ENCODE results near the gene RETREG3. TPM values are rescaled to one million over a fixed set of nuclear protein-coding genes. Genes with fewer than 3 reads are reported as not detected.

The RETREG3 gene
- total RNA-seq, 3 donors from 2014 or later: 27.2 to 37.9 (median 30.0) TPM

GRCh38 chr17:42591411-42591810, 17.8 kb downstream of the RETREG3 start:
- H3K4me3 Mint-ChIP-seq: no peak overlapping the region
- peaks cover 5% of the 10 kb centered on the region for H3K4me1 Mint-ChIP-seq (ENCODE audit: low read depth)
- no peaks in the 10 kb centered on the region for H3K27me3 Mint-ChIP-seq (ENCODE audit: low read depth)
- DNase-seq (no peak), ATAC-seq (no peak)
- H3K9me3 Mint-ChIP-seq: no peaks in the 10 kb centered on the region
- H3K36me3 Mint-ChIP-seq (ENCODE audit: insufficient read depth): peaks cover 21% of the 10 kb centered on the region

- Mint-ChIP-seq H3K36me3 (ENCODE audit: insufficient read depth) (peaks cover 20% of the 10 kb centered on the region), H3K9me3 (no peaks in the 10 kb centered on the region), H3K4me3 (no peak overlapping the region), H3K4me1 (ENCODE audit: low read depth) (peaks cover 3% of the 10 kb centered on the region), H3K27me3 (ENCODE audit: low read depth) (no peaks in the 10 kb centered on the region)
- ATAC-seq (no peak), DNase-seq (no peak)
Observed at GRCh38 chr17:42590886-42591285, 18.3 kb downstream of the RETREG3 start.

DNA sequence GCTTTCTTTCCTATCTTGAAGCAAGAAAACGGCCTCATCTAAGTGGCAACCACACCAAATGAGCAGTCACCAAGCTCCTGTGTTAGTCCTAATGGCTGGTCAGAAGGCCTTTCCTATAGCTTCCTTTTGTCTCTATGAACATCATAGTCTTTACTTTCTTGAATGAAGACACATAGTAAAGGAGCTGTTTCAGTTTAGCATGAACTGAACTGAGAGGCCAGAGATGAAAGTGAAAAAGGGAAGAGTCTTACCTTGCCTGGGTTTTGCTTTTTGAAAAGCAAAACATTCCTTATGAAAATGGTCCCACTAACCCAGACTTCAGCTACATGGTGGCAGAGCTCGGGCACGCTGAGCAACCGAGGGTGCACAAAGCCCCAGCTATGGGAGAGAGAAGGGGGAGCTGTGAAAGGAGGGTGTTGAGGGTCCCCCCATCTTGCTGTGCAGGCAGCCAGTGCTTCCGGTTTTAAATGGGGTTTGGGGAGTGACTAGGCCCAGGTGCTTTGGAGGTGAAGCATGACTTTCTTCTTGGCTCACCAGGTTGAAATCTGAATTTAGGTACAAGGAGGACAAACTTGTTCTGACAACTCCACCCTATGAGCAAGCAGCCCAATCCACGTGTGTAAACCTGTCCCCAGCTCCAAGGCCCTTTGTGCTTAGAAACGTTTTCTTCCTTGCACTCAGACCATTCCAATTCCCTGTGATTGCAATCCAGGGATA, 22.5 kb downstream of the RETREG3 start:
- Mint-ChIP-seq H3K27me3 (ENCODE audit: low read depth) (no peaks in the 10 kb centered on the region), H3K4me1 (ENCODE audit: low read depth) (no peaks in the 10 kb centered on the region), H3K4me3 (no peak overlapping the region), H3K36me3 (ENCODE audit: insufficient read depth) (peaks cover 30% of the 10 kb centered on the region), H3K9me3 (no peaks in the 10 kb centered on the region)
- no peak for DNase-seq
- ATAC-seq: no peak

DNA sequence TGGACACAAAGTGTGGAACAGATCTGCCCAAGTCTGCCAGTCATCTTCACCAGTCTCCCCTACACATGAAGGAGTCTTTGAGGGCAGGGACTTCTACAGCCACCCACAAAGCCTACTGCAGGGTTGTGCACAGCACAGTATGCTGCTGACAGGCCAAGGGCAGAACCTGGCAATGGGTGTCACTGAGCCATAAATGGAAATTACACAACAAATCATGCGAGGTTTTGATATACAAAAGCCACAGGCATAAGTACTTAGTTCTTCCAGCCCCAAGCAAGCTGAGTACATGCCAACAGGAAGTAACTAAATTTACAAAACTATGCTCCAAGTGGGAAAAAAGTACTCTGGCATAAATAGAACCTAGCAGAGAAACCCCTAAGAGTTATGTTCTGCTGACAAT, 23.8 kb downstream of the RETREG3 start:
- ATAC-seq: no peak
- Mint-ChIP-seq H3K4me3 (no peak overlapping the region), H3K27me3 (ENCODE audit: low read depth) (no peaks in the 10 kb centered on the region), H3K4me1 (ENCODE audit: low read depth) (no peaks in the 10 kb centered on the region), H3K36me3 (ENCODE audit: insufficient read depth) (peaks cover 29% of the 10 kb centered on the region), H3K9me3 (no peaks in the 10 kb centered on the region)
- DNase-seq: no peak

DNA sequence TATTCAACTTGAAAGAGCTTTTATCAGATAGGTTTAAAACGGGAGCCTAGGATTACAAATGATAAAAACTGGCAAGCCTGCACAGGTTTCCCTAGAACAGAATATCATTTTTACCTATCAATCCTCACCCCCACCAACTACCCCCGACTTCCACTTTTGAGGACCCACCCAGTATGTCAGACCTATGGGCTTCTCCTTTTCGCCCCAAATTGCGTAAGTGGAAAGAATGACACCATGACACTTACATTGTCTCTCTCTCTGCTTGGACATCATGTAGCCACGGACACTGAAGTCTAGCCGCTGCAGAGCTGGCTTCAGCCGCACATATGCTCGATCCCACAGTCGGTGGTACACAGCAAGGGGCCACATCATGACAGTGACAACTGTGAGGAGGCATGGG, 24.3 kb downstream of the RETREG3 start:
- Mint-ChIP-seq H3K4me1 (ENCODE audit: low read depth) (no peaks in the 10 kb centered on the region), H3K4me3 (no peak overlapping the region), H3K36me3 (ENCODE audit: insufficient read depth) (peaks cover 29% of the 10 kb centered on the region), H3K9me3 (no peaks in the 10 kb centered on the region), H3K27me3 (ENCODE audit: low read depth) (no peaks in the 10 kb centered on the region)
- ATAC-seq (no peak), DNase-seq (no peak)

DNA sequence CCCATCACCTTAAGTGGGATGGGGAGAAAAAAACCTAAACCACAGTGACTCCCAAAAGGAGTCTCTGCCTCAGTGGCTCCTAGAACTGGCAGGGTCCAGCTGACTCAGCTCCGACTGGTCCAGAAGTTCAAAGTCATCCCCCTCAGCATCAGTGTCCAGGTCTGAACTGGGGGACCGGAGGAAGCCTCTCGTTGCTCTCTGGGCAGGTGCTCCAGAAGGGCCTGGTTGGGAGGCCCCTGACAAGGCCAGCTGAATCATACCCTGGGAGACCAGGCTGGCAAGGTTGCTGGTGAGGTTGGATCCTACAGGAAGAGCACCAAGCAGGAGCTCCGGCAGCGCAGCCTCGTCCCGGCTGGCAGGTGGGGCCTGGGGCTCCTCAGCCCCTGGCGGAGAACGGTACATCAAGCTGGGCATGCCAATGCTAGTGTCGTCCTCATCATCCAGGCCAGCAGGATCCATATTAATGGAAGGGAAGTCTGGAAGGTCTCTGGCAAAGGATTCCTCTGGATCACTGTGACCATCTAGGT, 27.4 kb downstream of the RETREG3 start:
- ATAC-seq (no peak), DNase-seq (no peak)
- H3K4me1 Mint-ChIP-seq (ENCODE audit: low read depth): peaks cover 12% of the 10 kb centered on the region
- no peaks in the 10 kb centered on the region for H3K27me3 Mint-ChIP-seq (ENCODE audit: low read depth)
- H3K4me3 Mint-ChIP-seq: no peak overlapping the region
- peaks cover 27% of the 10 kb centered on the region for H3K36me3 Mint-ChIP-seq (ENCODE audit: insufficient read depth)
- H3K9me3 Mint-ChIP-seq: no peaks in the 10 kb centered on the region

DNA sequence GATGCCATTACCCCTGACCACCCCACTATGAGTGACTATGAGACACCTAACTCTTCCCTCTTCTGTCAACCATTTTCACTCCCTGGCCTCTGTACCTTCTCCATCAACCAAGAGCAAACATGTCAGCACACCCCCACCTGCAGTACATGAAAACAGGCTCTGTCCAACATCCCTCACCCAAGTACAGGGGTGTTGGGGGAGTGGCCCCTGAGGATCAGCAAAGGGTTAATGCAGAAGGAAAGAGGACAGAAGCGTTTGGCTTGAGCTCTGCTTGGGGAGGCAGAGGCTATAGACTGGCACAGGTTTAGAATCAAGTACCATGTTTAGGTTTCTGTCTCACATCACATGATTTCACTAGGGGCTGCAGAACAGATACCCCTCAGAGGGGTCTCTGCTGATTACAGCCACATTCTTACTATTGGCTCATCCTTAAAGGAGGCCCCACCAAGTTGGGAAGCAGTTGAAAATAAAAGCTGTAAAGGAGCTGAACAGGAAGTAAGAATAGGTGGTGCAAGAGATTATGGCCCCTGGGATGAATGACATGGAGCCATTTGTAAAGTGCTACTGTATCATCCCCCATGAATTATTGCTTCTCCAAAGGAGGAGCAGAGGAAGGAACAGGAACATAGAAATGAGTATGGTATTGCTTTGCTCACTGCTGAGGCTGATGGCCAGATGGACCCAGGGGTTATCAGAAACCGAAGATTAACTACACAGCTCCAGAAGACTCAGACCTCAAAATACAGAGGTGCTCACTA, 29.2 kb downstream of the RETREG3 start:
- ATAC-seq (no peak), DNase-seq (no peak)
- no peaks in the 10 kb centered on the region for H3K9me3 Mint-ChIP-seq
- no peaks in the 10 kb centered on the region for H3K27me3 Mint-ChIP-seq (ENCODE audit: low read depth)
- peaks cover 19% of the 10 kb centered on the region for H3K4me1 Mint-ChIP-seq (ENCODE audit: low read depth)
- H3K36me3 Mint-ChIP-seq (ENCODE audit: insufficient read depth): peaks cover 20% of the 10 kb centered on the region
- peak overlapping the region; percentile 55 for H3K4me3 Mint-ChIP-seq

DNA sequence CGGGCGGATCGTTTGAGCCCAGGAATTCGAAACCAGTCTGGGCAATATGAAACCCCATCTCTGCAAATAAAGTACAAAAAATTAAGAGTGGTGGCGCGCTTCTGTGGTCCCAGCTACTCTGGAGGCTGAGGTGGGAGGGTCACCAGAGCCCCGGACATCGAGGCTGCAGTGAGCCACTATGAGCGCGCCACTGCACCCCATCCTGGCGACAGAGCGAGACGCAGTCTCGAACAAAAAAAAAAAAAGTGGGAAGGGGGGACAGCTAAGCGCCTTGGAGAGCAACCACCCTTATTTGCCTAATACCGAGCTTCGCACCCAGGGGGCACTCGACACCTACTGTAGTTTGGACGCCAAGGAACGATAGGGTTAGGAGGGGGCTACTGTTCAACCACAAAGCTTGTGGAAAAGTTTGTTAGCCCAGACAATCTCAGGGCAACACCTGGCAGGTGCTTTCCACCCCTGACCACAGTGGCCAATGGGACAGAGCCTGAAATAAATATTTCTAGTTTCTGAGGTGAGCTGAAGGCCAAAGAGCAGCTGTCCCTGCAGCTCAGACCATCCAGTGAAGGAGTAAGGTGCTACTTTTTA, 30.8 kb downstream of the RETREG3 start:
- peaks cover 21% of the 10 kb centered on the region for H3K36me3 Mint-ChIP-seq (ENCODE audit: insufficient read depth)
- no peaks in the 10 kb centered on the region for H3K27me3 Mint-ChIP-seq (ENCODE audit: low read depth)
- peak overlapping the region; percentile 98 for H3K4me3 Mint-ChIP-seq
- ATAC-seq: peak; percentile 33 to 39
- peaks cover 21% of the 10 kb centered on the region for H3K4me1 Mint-ChIP-seq (ENCODE audit: low read depth)
- no peaks in the 10 kb centered on the region for H3K9me3 Mint-ChIP-seq
- DNase-seq: peak; percentile 69

DNA sequence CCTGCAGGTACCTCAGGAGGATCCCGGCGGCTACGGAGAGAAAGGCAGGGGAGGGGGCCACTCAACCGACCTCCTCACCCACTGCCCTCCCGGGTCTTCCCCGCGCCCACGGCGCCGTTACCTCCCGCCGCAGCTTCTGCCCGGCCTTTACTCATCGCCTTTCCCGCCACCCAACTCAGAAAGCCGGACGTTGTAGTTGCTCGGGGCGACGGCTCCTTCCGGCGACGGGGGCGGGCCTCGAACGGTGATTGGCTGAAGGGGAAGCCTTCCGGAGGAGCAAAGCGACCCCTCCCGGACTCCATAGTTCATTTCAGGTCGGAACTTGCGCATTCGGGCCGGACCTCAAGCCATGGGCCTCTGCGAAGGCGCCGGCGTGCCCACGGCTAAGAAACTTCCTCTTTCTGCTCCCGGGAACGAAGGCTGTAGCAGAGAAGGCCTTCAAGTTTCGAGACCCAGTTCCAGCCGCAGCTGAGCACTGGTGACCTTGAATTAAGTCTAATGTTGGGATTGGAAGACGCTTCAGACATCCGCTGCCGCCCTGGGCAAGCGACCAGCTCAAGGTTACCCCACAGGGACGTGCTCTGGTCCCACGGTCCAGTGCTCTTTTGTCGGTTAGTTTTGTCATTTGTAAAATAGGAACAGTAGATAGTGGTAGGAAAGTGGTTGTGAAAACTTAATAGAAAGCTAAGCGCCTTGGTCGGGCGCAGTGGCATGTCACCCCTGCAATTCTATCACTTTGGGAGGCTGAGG, 31.5 kb downstream of the RETREG3 start, which contains the start of gene PSMC3IP:
Gene PSMC3IP (minus strand): TSS at position 198 of the 750 bp plus-strand sequence. CDS start 43 bp downstream, at position 155.
- Mint-ChIP-seq H3K4me1 (ENCODE audit: low read depth) (peaks cover 21% of the 10 kb centered on the region), H3K27me3 (ENCODE audit: low read depth) (no peaks in the 10 kb centered on the region), H3K9me3 (no peaks in the 10 kb centered on the region), H3K36me3 (ENCODE audit: insufficient read depth) (peaks cover 20% of the 10 kb centered on the region), H3K4me3 (peak within 1 kb of the TSS; percentile 98)
- ATAC-seq (peak; percentile 95 to 96), DNase-seq (peak; percentile 88)

GRCh38 chr17:42577140-42577531, 32.0 kb downstream of the RETREG3 start:
- peaks cover 21% of the 10 kb centered on the region for H3K4me1 Mint-ChIP-seq (ENCODE audit: low read depth)
- no peaks in the 10 kb centered on the region for H3K27me3 Mint-ChIP-seq (ENCODE audit: low read depth)
- peaks cover 21% of the 10 kb centered on the region for H3K36me3 Mint-ChIP-seq (ENCODE audit: insufficient read depth)
- peak overlapping the region; percentile 98 for H3K4me3 Mint-ChIP-seq
- DNase-seq: no peak
- peak; percentile 7 to 21 for ATAC-seq
- no peaks in the 10 kb centered on the region for H3K9me3 Mint-ChIP-seq

DNA sequence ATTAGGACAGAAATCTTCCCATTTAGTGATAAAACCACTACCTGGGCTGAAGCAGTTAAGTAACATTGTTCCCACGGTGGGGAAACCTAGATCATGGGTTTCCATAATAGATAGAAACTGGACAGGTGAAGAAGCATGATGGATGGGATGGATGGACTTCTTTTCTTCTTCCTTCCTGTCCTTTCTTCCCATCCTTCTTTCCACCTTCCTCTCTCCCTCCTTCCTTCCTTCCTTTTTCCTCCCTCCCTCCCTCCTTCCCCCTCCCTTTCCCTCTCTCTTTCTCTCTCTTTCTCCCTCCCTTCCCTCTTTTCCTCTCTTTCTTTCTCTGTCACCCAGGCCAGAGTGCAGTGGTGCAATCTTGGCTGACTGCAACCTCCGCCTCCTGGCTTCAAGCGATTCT, 34.7 kb downstream of the RETREG3 start:
- H3K36me3 Mint-ChIP-seq (ENCODE audit: insufficient read depth): peaks cover 25% of the 10 kb centered on the region
- no peak for DNase-seq
- peaks cover 18% of the 10 kb centered on the region for H3K4me1 Mint-ChIP-seq (ENCODE audit: low read depth)
- no peak overlapping the region for H3K4me3 Mint-ChIP-seq
- H3K27me3 Mint-ChIP-seq (ENCODE audit: low read depth): no peaks in the 10 kb centered on the region
- no peak for ATAC-seq
- H3K9me3 Mint-ChIP-seq: no peaks in the 10 kb centered on the region

DNA sequence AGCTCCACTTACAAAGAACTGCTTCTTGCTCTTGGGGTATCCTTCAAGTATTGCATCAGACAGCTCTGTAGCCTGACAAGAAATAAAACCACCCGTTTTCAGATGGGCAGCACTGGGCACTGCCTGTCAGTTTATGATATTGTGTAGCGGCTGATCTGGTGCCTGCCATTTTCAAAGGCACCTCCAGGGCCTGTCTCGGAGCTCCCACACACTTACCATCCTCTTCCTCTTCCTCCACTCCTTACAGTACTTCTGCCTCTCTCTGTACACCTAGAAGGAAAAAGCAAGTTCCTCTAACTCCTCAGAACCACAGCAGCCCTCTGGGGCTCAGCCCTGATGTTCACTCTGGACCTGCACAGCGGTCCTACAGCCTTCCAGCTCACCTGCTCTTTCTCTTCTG, 36.1 kb downstream of the RETREG3 start:
- Mint-ChIP-seq H3K36me3 (ENCODE audit: insufficient read depth) (peaks cover 28% of the 10 kb centered on the region), H3K9me3 (no peaks in the 10 kb centered on the region), H3K4me3 (no peak overlapping the region), H3K4me1 (ENCODE audit: low read depth) (peaks cover 15% of the 10 kb centered on the region), H3K27me3 (ENCODE audit: low read depth) (no peaks in the 10 kb centered on the region)
- ATAC-seq: no peak
- DNase-seq: no peak

GRCh38 chr17:42571435-42572225, 37.5 kb downstream of the RETREG3 start:
- ATAC-seq (no peak), DNase-seq (no peak)
- Mint-ChIP-seq H3K9me3 (no peaks in the 10 kb centered on the region), H3K36me3 (ENCODE audit: insufficient read depth) (peaks cover 28% of the 10 kb centered on the region), H3K27me3 (ENCODE audit: low read depth) (no peaks in the 10 kb centered on the region), H3K4me1 (ENCODE audit: low read depth) (peaks cover 16% of the 10 kb centered on the region), H3K4me3 (no peak overlapping the region)
